ENCODE data around the gene LMTK2. TPM values are rescaled to one million over a fixed set of nuclear protein-coding genes. Genes with fewer than 3 reads are reported as not detected.

The LMTK2 gene
- total and polyA plus RNA-seq, 7 donors = 3.0 to 19.9 (median 17.0) TPM

DNA sequence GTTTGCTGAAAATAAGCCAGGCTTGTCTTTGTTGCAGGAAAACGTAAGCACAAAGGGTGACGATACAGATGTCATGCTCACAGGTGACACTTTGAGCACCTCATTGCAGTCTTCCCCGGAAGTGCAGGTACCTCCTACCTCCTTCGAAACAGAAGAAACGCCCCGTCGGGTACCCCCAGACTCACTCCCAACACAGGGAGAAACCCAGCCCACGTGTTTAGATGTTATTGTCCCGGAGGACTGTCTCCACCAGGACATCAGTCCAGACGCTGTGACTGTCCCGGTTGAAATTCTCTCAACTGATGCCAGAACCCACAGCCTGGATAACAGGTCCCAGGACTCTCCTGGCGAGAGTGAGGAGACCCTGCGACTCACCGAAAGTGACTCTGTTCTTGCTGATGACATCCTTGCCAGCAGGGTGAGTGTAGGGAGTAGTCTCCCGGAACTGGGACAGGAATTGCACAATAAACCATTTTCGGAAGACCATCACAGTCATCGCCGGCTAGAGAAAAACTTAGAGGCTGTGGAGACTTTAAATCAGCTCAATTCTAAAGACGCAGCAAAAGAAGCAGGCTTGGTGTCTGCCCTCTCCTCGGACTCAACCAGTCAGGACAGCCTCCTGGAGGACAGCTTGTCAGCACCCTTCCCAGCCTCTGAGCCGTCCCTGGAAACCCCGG lies 86.3 kb downstream of the LMTK2 start:
- Histone ChIP-seq H3K4me3 (no peak overlapping the region), H3K36me3 (peaks cover 7 to 66% (median 15%) of the 10 kb centered on the region in 4 donors), H3K4me1 (no peaks in the 10 kb centered on the region), H3K27me3 (no peaks in the 10 kb centered on the region), H3K27ac (no peak overlapping the region), H3K9me3 (no peaks in the 10 kb centered on the region)
- DNase-seq = no peak
- intact Hi-C loops (cut with DNase I) = no loop called here
- 92 to 97% methylated on average over 22 of the region's 22 CpGs for WGBS, 2 donors
- TF ChIP-seq EP300 (IDR thresholded peaks at IDR 0.05) (no peak), POLR2A (IDR thresholded peaks at IDR 0.05) (no peak), POLR2AphosphoS5 (IDR thresholded peaks at IDR 0.05) (no peak)
- TF ChIP-seq, protein P1, sequence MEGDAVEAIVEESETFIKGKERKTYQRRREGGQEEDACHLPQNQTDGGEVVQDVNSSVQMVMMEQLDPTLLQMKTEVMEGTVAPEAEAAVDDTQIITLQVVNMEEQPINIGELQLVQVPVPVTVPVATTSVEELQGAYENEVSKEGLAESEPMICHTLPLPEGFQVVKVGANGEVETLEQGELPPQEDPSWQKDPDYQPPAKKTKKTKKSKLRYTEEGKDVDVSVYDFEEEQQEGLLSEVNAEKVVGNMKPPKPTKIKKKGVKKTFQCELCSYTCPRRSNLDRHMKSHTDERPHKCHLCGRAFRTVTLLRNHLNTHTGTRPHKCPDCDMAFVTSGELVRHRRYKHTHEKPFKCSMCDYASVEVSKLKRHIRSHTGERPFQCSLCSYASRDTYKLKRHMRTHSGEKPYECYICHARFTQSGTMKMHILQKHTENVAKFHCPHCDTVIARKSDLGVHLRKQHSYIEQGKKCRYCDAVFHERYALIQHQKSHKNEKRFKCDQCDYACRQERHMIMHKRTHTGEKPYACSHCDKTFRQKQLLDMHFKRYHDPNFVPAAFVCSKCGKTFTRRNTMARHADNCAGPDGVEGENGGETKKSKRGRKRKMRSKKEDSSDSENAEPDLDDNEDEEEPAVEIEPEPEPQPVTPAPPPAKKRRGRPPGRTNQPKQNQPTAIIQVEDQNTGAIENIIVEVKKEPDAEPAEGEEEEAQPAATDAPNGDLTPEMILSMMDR (IDR thresholded peaks at IDR 0.05) = no peak

DNA sequence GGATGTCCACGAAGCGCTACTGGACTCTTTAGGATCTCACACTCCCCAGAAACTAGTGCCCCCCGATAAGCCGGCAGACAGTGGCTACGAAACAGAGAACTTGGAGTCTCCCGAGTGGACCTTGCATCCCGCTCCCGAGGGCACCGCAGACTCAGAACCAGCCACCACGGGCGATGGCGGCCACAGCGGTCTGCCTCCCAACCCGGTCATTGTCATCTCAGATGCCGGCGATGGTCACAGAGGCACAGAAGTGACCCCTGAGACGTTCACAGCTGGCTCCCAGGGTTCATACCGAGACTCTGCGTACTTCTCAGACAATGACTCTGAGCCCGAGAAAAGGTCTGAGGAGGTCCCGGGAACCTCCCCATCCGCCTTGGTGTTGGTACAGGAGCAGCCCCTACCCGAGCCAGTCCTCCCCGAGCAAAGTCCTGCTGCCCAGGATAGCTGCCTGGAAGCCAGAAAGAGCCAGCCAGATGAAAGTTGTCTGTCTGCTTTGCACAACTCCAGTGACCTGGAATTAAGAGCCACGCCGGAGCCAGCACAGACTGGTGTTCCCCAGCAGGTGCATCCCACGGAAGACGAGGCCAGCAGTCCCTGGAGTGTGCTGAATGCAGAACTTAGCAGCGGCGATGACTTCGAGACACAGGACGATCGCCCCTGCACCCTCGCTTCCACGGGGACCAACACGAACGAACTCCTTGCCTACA lies 87.0 kb downstream of the LMTK2 start:
- Histone ChIP-seq H3K4me3 (no peak overlapping the region), H3K36me3 (peaks cover 7 to 66% (median 14%) of the 10 kb centered on the region in 4 donors), H3K27me3 (no peaks in the 10 kb centered on the region), H3K27ac (no peak overlapping the region), H3K9me3 (no peaks in the 10 kb centered on the region), H3K4me1 (no peaks in the 10 kb centered on the region)
- no peak for DNase-seq
- WGBS, 2 donors = 95 to 96% methylated on average over 37 of the region's 37 CpGs
- TF ChIP-seq EP300 (IDR thresholded peaks at IDR 0.05) (no peak), POLR2AphosphoS5 (IDR thresholded peaks at IDR 0.05) (no peak), POLR2A (IDR thresholded peaks at IDR 0.05) (no peak)
- TF ChIP-seq, protein P1 (IDR thresholded peaks at IDR 0.05) = no peak
- intact Hi-C loops (cut with DNase I) = no loop called here

DNA sequence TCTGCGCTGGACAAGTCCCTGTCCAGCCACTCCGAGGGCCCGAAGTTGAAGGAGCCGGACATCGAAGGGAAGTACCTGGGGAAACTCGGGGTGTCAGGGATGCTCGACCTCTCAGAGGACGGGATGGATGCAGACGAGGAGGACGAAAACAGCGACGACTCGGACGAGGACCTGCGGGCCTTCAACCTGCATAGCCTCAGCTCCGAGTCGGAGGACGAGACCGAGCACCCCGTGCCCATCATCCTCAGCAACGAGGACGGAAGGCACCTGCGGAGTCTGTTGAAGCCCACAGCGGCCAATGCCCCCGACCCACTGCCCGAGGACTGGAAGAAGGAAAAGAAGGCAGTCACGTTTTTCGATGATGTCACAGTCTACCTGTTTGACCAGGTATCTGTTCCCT lies 87.5 kb downstream of the LMTK2 start:
- H3K36me3 ChIP-seq = peaks cover 7 to 66% (median 14%) of the 10 kb centered on the region in 4 donors
- no peaks in the 10 kb centered on the region for H3K4me1 ChIP-seq
- H3K4me3 ChIP-seq = no peak overlapping the region
- no peaks in the 10 kb centered on the region for H3K27me3 ChIP-seq
- no peak for DNase-seq
- 97 to 98% methylated on average over 28 of the region's 28 CpGs for WGBS, 2 donors
- TF ChIP-seq POLR2A (IDR thresholded peaks at IDR 0.05) = no peak
- no peak for TF ChIP-seq EP300 (IDR thresholded peaks at IDR 0.05)
- no peak for TF ChIP-seq POLR2AphosphoS5 (IDR thresholded peaks at IDR 0.05)
- TF ChIP-seq, protein P1 (IDR thresholded peaks at IDR 0.05) = no peak
- H3K9me3 ChIP-seq = no peaks in the 10 kb centered on the region
- no peak overlapping the region for H3K27ac ChIP-seq
- intact Hi-C loops (cut with DNase I) = no loop called here

DNA sequence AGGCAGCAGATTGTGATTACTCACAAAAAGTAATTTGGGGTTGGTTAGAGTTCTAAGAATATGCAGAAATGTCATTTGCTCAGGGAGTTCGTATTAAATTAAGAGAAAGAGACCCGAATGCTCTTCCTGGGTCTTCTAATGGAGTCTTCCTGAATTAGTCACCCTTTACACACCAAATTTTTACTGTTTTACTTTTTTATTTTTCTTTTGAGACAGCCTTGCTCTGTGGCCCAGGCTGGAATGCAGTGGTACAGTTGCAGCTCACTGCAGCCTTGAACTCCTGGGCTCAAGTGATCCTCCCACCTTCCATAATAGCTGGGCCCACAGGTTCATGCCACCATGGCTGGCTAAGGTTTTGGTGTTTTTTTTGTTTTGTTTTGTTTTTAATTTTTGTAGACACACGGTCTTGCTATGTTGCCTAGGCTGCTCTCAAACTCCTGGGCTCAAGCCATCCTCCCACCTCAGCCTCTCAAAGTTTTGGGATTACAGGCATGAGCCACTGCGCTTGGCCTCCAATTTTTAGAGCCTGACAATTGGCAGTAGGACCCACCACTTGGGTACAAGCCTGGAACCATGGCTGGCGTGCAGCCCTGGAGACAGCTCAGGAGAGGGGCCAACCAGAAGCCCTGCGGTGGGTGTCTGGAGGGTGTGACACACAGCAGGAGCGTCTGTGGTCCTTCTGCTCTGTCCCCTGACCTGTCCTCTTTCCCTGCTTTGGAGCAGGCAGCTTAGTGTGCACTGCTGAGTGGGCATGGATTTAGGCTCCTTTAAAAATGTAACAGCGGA lies 88.2 kb downstream of the LMTK2 start:
- no peak overlapping the region for H3K4me3 ChIP-seq
- no peak overlapping the region for H3K27ac ChIP-seq
- no peaks in the 10 kb centered on the region for H3K27me3 ChIP-seq
- TF ChIP-seq EP300 (IDR thresholded peaks at IDR 0.05) (no peak), POLR2A (IDR thresholded peaks at IDR 0.05) (no peak)
- H3K36me3 ChIP-seq = peaks cover 7 to 66% (median 14%) of the 10 kb centered on the region in 4 donors
- WGBS, 2 donors = 94 to 95% methylated on average over 8 of the region's 8 CpGs
- intact Hi-C loops (cut with DNase I) = no loop called here
- no peaks in the 10 kb centered on the region for H3K9me3 ChIP-seq
- no peak for DNase-seq
- H3K4me1 ChIP-seq = no peaks in the 10 kb centered on the region

All from sigmoid colon (tissue), 7 donors.